HG03432 (cell line): Measurements from ENCODE around the gene SPATS1.
"Not testable (repeated sequence)": the region's sequence is repeated elsewhere in the genome, so short reads cannot be mapped to it uniquely, and the experiment has no call there.

Experiments used
- ATAC-seq: cut with Tn5 transposase; IDR thresholded peaks from one replicate; pipeline ENCODE4 v1.9.1; 2021; ENCODE audit warnings: mild to moderate bottlenecking, moderate library complexity; ENCODE audit not compliant: unreplicated experiment

SPATS1 gene

GRCh38 chr6:44339763-44340625 is 2.5 kb upstream of the SPATS1 start:
- no peak for ATAC-seq

GRCh38 chr6:44341095-44341890 is 1.2 kb upstream of the SPATS1 start:
- no peak for ATAC-seq

GRCh38 chr6:44342052-44342451 is 398 bp upstream of the SPATS1 start:
- ATAC-seq: no peak

GRCh38 chr6:44346818-44347217 is 4.4 kb downstream of the SPATS1 start:
- not testable (repeated sequence) for ATAC-seq

- no peak for ATAC-seq
Observed at GRCh38 chr6:44349904-44350649, 7.6 kb downstream of the SPATS1 start.

- not testable (repeated sequence) for ATAC-seq
Observed at GRCh38 chr6:44350650-44350994, 8.2 kb downstream of the SPATS1 start.

GRCh38 chr6:44352259-44352658 is 9.8 kb downstream of the SPATS1 start:
- ATAC-seq: no peak

GRCh38 chr6:44353336-44353735 is 10.9 kb downstream of the SPATS1 start:
- ATAC-seq: no peak

- ATAC-seq: no peak
Observed at GRCh38 chr6:44355640-44356039, 13.2 kb downstream of the SPATS1 start.

GRCh38 chr6:44356487-44356886 is 14.0 kb downstream of the SPATS1 start:
- no peak for ATAC-seq

GRCh38 chr6:44359973-44360372 is 17.5 kb downstream of the SPATS1 start:
- ATAC-seq: no peak

- ATAC-seq: no peak
Observed at GRCh38 chr6:44361947-44362346, 19.5 kb downstream of the SPATS1 start.

- ATAC-seq: no peak
Observed at GRCh38 chr6:44363377-44363926, 21.0 kb downstream of the SPATS1 start.

- no peak for ATAC-seq
Observed at GRCh38 chr6:44366781-44367180, 24.3 kb downstream of the SPATS1 start.

GRCh38 chr6:44367681-44368080 is 25.2 kb downstream of the SPATS1 start:
- ATAC-seq: no peak

GRCh38 chr6:44373051-44373450 is 30.6 kb downstream of the SPATS1 start:
- no peak for ATAC-seq

GRCh38 chr6:44373787-44374186 is 31.3 kb downstream of the SPATS1 start:
- no peak for ATAC-seq

GRCh38 chr6:44375071-44375470 is 32.6 kb downstream of the SPATS1 start:
- no peak for ATAC-seq

- ATAC-seq: no peak
Observed at GRCh38 chr6:44377484-44377883, 35.0 kb downstream of the SPATS1 start.

GRCh38 chr6:44377971-44378370 is 35.5 kb downstream of the SPATS1 start:
- no peak for ATAC-seq

GRCh38 chr6:44381739-44382138 is 39.3 kb downstream of the SPATS1 start:
- ATAC-seq: no peak
